ENCODE data around the gene CSPG4.
"Not testable (repeated sequence)": the region's sequence is repeated elsewhere in the genome, so short reads cannot be mapped to it uniquely, and the experiment has no call there.

CSPG4 gene

DNA sequence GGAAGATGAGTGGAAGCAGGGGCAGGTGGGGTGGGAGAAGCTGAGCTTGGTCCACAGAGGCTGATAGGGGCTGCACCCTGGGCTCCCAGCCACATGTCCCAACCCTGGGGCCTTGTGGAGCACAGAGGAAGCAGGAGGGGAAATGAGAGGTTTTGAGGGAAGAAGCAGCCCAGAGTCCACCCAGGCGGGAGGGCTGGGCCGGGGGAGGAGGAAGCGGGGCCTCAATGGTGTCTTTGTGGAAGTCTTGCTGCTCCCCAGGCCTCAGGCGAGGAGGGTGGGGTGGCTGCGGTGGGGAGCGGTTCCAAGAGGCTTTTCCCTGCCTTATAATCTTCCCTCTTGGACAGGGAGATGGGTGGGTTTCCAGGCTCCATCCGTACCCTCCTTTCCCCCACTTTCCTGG lies 13.1 kb downstream of the CSPG4 start:
- not testable (repeated sequence) for H3K27ac ChIP-seq (replicated peaks); H3K27me3 ChIP-seq (ENCODE audit: insufficient read depth, poor library complexity, severe bottlenecking); H3K4me3 ChIP-seq (replicated peaks; ENCODE audit: insufficient read depth, low read length)
- peak in 1 of 2 experiments; percentile 62 for DNase-seq (ENCODE audit: low read depth in 1 of 2, low spot score in 1 of 2)
- 0 out of 2 replicates have a peak, but pooled peaks have one; percentile 7 for TF ChIP-seq SPI1 (IDR thresholded peaks at IDR 0.05; ENCODE audit: borderline replicate concordance, low read depth)

GRCh38 chr15:75697974-75698747 lies 14.5 kb downstream of the CSPG4 start:
- not testable (repeated sequence) for H3K27me3 ChIP-seq (ENCODE audit: insufficient read depth, poor library complexity, severe bottlenecking); DNase-seq (ENCODE audit: low read depth in 1 of 2, low spot score in 1 of 2); H3K4me3 ChIP-seq (replicated peaks; ENCODE audit: insufficient read depth, low read length); H3K27ac ChIP-seq (replicated peaks)

GRCh38 chr15:75697523-75697922 lies 15.1 kb downstream of the CSPG4 start:
- Histone ChIP-seq H3K27me3 (ENCODE audit: insufficient read depth, poor library complexity, severe bottlenecking) (no peaks in the 10 kb centered on the region), H3K4me3 (replicated peaks; ENCODE audit: insufficient read depth, low read length) (no peak overlapping the region), H3K27ac (replicated peaks) (no peak overlapping the region)
- DNase-seq (ENCODE audit: low read depth in 1 of 2, low spot score in 1 of 2) = no peak
- TF ChIP-seq POLR2AphosphoS5 (IDR thresholded peaks at IDR 0.05; ENCODE audit: low read depth) (no peak), GABPA (IDR thresholded peaks at IDR 0.05; ENCODE audit: low read depth) (no peak), SPI1 (IDR thresholded peaks at IDR 0.05; ENCODE audit: borderline replicate concordance, low read depth) (no peak)
- TF ChIP-seq, protein P1, sequence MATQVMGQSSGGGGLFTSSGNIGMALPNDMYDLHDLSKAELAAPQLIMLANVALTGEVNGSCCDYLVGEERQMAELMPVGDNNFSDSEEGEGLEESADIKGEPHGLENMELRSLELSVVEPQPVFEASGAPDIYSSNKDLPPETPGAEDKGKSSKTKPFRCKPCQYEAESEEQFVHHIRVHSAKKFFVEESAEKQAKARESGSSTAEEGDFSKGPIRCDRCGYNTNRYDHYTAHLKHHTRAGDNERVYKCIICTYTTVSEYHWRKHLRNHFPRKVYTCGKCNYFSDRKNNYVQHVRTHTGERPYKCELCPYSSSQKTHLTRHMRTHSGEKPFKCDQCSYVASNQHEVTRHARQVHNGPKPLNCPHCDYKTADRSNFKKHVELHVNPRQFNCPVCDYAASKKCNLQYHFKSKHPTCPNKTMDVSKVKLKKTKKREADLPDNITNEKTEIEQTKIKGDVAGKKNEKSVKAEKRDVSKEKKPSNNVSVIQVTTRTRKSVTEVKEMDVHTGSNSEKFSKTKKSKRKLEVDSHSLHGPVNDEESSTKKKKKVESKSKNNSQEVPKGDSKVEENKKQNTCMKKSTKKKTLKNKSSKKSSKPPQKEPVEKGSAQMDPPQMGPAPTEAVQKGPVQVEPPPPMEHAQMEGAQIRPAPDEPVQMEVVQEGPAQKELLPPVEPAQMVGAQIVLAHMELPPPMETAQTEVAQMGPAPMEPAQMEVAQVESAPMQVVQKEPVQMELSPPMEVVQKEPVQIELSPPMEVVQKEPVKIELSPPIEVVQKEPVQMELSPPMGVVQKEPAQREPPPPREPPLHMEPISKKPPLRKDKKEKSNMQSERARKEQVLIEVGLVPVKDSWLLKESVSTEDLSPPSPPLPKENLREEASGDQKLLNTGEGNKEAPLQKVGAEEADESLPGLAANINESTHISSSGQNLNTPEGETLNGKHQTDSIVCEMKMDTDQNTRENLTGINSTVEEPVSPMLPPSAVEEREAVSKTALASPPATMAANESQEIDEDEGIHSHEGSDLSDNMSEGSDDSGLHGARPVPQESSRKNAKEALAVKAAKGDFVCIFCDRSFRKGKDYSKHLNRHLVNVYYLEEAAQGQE (IDR thresholded peaks at IDR 0.05; ENCODE audit: insufficient replicate concordance, low read depth) = no peak
- TF ChIP-seq, protein P2, sequence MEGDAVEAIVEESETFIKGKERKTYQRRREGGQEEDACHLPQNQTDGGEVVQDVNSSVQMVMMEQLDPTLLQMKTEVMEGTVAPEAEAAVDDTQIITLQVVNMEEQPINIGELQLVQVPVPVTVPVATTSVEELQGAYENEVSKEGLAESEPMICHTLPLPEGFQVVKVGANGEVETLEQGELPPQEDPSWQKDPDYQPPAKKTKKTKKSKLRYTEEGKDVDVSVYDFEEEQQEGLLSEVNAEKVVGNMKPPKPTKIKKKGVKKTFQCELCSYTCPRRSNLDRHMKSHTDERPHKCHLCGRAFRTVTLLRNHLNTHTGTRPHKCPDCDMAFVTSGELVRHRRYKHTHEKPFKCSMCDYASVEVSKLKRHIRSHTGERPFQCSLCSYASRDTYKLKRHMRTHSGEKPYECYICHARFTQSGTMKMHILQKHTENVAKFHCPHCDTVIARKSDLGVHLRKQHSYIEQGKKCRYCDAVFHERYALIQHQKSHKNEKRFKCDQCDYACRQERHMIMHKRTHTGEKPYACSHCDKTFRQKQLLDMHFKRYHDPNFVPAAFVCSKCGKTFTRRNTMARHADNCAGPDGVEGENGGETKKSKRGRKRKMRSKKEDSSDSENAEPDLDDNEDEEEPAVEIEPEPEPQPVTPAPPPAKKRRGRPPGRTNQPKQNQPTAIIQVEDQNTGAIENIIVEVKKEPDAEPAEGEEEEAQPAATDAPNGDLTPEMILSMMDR (IDR thresholded peaks at IDR 0.05; ENCODE audit: insufficient read depth, low read length) = no peak

DNA sequence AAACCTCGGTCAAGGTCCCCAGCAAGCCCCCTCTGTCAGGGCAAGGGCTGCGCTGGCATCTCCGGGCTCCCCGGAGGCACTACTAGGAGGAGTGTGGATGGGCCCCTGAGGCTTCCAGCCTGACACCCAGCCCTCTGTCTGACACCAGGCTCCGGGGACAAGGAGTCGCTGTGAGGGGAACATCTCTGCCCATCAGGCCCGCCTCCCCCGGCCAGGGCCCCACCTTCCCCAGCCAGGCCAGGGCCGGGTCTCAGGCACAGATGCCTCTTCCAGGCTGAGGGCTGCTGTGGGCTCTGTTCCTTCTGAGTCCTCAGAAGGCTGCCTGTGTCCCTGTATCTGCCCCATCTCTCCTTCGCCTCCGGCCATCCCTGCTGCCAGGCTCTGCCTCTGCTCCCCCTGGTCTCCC lies 15.8 kb downstream of the CSPG4 start:
- H3K4me3 ChIP-seq (replicated peaks; ENCODE audit: insufficient read depth, low read length) = no peak overlapping the region
- no peaks in the 10 kb centered on the region for H3K27me3 ChIP-seq (ENCODE audit: insufficient read depth, poor library complexity, severe bottlenecking)
- TF ChIP-seq, protein P1 (IDR thresholded peaks at IDR 0.05; ENCODE audit: insufficient replicate concordance, low read depth) = no peak
- TF ChIP-seq SPI1 (IDR thresholded peaks at IDR 0.05; ENCODE audit: borderline replicate concordance, low read depth) = no peak
- TF ChIP-seq, protein P2 (IDR thresholded peaks at IDR 0.05; ENCODE audit: insufficient read depth, low read length) = no peak
- TF ChIP-seq POLR2AphosphoS5 (IDR thresholded peaks at IDR 0.05; ENCODE audit: low read depth) = no peak
- TF ChIP-seq GABPA (IDR thresholded peaks at IDR 0.05; ENCODE audit: low read depth) = no peak
- no peak overlapping the region for H3K27ac ChIP-seq (replicated peaks)
- DNase-seq (ENCODE audit: low read depth in 1 of 2, low spot score in 1 of 2) = no peak

DNA sequence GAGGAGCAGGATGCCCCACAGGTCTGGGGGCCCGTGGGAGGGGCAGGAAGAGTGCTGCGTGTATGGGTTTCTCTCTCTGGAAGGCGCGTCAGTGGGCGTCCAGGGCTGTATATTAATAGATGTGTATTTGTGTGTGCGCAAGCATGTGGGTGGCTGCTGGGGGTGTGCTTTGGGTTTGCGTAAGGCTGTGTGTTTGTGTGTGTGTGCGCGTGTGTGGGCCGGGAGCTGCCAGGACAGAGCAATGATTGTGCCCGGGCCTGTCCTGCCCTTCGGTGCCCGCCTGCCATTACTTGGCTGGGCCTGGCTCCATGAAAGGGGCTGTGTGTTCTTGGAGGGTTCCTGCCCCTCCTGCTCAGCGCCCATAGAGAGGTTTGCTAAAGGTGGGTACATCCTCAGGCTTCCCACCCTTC lies 16.3 kb downstream of the CSPG4 start:
- DNase-seq (ENCODE audit: low read depth in 1 of 2, low spot score in 1 of 2) = no peak
- no peaks in the 10 kb centered on the region for H3K27me3 ChIP-seq (ENCODE audit: insufficient read depth, poor library complexity, severe bottlenecking)
- H3K4me3 ChIP-seq (replicated peaks; ENCODE audit: insufficient read depth, low read length) = no peak overlapping the region
- no peak overlapping the region for H3K27ac ChIP-seq (replicated peaks)
- TF ChIP-seq GABPA (IDR thresholded peaks at IDR 0.05; ENCODE audit: low read depth) (no peak), POLR2AphosphoS5 (IDR thresholded peaks at IDR 0.05; ENCODE audit: low read depth) (no peak), SPI1 (IDR thresholded peaks at IDR 0.05; ENCODE audit: borderline replicate concordance, low read depth) (no peak)
- TF ChIP-seq, protein P2 (IDR thresholded peaks at IDR 0.05; ENCODE audit: insufficient read depth, low read length) = no peak
- TF ChIP-seq, protein P1 (IDR thresholded peaks at IDR 0.05; ENCODE audit: insufficient replicate concordance, low read depth) = no peak
